HG03196 (cell line): ENCODE measurements around the gene CASKIN1.
"Not testable (repeated sequence)": the region's sequence is repeated elsewhere in the genome, so short reads cannot be mapped to it uniquely, and the experiment has no call there.

ENCODE experiments used
- ATAC-seq: cut with Tn5 transposase; IDR thresholded peaks from one replicate; pipeline ENCODE4 v1.9.1; 2021; ENCODE audit not compliant: unreplicated experiment

CASKIN1 gene

GRCh38 chr16:2142942-2143877 is 53.2 kb downstream of the CASKIN1 start:
- ATAC-seq: no peak

DNA sequence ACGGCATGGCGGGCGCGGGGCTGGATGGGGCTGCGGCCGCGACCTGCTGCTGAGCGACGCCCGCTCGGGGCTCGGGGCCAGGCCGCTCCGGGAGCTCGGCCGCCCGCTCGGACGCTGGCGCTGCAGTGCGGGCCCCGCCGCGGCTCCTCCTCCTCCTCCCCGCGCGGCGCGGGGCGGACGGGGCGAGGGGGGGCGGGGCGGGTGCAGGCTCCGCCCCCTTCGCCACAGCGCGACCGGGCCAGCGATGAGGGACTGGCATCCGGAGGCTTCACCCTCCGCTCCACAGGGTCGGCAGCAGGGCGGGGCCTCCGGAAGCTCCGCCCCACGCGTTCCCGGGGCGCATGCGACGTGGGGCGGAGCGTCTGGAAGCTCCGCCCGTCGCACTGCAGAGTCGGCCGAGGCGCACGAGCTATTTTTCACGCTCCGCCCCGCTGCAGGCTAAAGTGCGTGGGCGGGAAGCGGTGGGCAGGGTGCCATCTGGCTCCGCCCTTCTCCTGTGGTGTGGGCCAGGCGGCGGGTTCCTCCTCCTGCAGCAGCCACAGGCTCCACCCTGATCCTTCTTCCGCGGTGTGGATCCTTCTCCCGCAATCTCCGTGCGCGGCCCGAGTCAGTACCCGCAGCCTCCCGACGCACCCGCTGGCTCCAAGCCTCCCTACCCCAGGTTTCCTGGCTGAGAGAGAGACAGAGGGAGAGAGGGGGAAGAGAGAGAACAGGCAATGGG is 60.5 kb downstream of the CASKIN1 start, which contains the start of gene PKD1:
Gene PKD1 (minus strand): TSS at position 129 of the 721 bp plus-strand sequence. CDS start 209 bp downstream, outside the sequence.
- ATAC-seq: not testable (repeated sequence)

DNA sequence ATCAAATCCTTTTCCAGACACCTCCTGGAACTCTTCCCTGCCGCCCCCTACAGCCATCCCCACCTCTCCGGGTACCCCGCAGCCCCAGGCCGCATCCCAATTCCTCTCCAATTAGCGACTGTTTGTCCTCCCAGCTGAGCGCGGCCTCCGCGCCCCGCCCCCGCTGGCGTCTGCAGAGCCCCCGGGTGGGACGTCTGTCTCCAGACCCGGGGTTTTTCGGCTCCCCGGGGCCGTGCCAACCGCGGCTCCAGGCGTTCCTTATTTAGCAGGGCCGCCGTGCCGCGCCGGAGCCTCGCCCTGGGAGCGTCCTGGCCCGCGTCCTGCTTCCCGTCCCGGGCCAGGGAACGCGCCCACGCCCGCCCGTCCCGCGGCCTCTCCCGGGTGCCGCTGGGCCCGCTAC is 61.3 kb downstream of the CASKIN1 start:
- not testable (repeated sequence) for ATAC-seq

DNA sequence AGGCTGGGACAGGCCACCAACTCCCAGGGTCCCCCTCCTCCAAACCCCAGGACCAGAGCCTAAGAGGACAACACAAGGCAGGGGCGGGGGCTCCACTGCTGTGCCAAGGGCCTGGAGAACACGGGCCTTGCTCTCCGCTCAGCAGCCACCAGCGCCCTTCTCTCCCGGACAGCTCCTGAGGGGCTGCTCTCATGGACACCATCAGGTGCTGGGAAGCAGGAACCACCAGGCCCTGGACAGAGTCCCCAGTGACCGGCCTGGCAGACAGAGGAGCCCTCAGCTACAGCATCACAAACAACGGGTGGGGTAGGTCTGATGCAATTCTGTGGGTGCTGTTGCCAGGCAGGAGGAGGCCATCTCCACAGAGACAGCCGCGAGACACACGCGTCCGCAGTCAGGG is 62.6 kb downstream of the CASKIN1 start:
- not testable (repeated sequence) for ATAC-seq

- not testable (repeated sequence) for ATAC-seq
Measured at GRCh38 chr16:2129890-2130447, 66.4 kb downstream of the CASKIN1 start.

DNA sequence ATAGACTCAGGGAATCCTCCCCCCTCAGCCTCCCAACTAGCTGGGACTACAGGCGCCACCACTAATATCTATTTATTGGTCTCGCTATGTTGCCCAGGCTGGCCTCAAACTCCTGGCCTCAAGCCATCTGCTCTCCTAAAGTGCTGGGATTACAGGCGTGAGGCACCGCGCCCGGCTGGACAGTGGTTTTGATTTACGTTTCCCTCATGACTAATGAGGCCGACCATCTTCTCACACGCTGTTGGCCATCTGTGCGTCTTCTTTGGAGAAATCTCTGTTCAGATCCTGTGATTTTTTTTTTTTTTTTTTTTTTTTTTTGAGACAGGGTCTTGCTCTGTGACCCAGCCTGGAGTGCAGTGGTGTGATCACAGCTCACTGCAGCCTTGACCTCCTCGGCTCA is 67.2 kb downstream of the CASKIN1 start:
- not testable (repeated sequence) for ATAC-seq

DNA sequence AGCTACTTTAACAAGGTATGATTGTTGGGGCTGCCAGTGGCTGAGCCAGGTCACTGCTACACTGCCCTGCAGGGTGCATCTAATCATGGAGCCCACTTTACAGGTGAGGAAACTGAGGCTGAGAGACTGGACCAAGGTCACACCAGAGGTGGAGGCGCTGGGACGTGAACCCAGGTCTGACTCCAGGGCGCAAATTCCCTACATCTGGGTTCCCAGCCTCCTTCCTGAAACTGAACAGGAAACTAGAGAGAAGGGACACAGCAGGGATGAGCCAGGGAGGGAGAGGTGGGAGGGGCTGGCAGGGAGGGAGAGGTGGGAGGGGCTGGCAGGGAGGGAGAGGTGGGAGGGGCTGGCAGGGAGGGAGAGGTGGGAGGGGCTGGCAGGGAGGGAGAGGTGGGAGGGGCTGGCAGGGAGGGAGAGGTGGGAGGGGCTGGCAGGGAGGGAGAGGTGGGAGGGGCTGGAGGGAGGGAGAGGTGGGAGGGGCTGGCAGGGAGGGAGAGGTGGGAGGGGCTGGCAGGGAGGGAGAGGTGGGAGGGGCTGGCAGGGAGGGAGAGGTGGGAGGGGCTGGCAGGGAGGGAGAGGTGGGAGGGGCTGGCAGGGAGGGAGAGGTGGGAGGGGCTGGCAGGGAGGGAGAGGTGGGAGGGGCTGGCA is 68.7 kb downstream of the CASKIN1 start:
- ATAC-seq: not testable (repeated sequence)
